Stimulated activated CD4-positive, alpha-beta T cell treated with anti-CD3 and anti-CD28 coated beads, Interleukin-4, amount 100 ng/mL, for 4 hours (primary cell): ENCODE measurements around the gene KCNN3.

ENCODE experiments used
- DNase-seq, 2 experiments: peaks; one replicate each; pipeline ENCODE4 v3.0.0-alpha.2; 2020

KCNN3 gene

GRCh38 chr1:154813300-154813816, 56.7 kb downstream of the KCNN3 start:
- no peak for DNase-seq

DNA sequence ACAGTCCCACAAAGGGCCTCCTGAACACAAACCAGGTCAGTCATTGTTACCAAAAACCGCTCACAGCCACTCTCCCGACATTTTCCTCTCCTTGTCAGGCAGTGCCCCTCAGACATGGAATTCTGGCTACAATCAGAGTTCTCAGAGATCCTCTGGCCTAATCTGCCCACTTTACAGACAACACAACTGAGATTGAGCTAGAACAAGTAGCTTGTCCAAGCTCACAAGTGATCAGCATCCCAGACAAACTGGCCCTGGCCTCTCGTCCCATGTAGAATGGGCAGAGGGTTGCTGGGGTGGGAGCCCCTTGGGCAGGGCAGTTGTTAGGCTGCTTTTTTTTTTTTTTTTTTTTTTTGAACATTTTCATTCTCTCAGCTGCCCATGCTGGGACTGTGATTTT, 57.2 kb downstream of the KCNN3 start:
- DNase-seq = no peak

GRCh38 chr1:154810571-154810970, 59.5 kb downstream of the KCNN3 start:
- DNase-seq = peak in 1 of 2 experiments; percentile 5

DNA sequence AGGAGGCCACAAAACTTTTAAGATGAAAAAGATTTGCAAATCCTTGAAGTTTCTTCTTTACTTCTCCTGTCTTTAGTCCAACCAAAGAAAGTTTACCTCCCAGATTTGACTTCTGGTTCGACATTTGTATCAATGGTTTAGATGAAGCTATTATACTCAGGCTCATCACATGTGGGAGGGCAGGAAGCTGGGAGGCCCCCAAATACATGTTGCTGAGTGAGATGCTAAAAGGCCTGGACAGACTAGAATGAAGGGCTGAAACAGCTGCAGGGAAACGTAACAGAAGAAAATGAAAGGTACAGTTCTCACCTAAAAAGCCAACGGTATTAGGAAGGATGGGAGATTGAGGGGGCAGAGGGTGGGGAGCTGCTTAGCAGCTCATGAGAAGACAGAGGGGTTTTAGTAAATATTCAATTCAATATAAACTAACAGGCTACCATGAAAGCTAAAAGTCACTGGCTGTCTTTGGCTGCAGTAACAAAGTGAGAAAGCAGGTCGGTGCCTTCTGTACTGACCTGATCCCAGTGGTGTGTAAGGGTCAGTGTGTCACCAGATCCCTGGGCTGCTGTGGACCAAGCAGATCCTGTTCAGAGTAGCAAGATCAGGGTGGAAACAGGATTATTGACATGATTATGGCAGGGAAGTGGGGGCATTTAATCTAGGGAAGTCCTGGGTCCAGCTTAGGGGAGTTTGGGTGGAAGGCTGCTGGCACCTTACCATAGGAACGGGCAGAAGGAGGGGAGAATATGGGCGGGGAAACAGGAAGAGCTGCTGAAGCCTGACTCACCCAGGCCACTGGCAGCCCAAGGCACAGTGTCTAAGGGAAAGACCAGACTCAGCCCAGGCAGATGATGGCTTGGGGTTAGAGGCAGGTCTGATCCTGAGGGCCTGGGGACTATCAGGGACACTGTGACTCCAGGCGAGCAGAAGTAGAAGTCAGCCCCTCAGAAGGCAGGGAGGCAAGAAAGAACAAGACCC, 60.4 kb downstream of the KCNN3 start:
- no peak for DNase-seq

DNA sequence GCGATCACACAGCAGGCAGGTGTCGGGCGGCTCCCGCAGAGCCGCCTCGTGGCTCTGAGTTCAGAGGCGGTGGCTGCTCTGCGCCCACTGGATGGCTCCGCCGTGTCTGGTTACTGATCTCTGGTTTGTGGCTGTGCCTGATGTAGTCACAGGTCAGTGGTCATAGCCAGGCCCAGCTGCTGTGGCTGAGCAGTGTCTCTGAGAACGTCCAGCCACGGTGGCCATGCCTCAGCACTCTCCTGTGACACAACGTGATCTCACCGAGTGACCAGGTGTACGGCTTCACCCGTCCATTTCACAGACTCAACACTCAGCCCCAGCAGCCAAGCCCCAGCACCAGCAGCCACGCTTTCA, 61.2 kb downstream of the KCNN3 start:
- DNase-seq = no peak

GRCh38 chr1:154808261-154808908, 61.7 kb downstream of the KCNN3 start:
- no peak for DNase-seq

- DNase-seq = no peak
Measured at GRCh38 chr1:154807048-154807591, 63.0 kb downstream of the KCNN3 start.

DNA sequence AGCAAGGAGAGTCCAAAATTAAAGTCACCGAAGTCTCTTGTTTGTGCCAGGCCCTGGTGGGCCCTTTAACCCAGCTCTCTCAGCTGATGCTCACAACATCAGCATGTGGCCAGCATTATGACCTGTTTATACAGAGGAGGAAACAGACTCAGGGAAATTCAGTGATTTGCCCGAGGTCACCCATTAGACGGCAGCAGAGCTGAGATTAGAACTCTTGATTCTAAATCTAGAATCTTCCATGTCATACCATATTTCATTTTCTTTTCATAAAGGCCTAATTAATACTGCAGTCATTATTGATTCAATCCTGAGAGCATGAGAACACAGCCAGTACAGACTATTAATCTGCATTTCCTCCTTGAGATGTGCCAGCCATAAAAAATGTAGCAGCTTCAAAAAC, 63.7 kb downstream of the KCNN3 start:
- no peak for DNase-seq

- no peak for DNase-seq
Measured at GRCh38 chr1:154802982-154803920, 66.8 kb downstream of the KCNN3 start.

DNA sequence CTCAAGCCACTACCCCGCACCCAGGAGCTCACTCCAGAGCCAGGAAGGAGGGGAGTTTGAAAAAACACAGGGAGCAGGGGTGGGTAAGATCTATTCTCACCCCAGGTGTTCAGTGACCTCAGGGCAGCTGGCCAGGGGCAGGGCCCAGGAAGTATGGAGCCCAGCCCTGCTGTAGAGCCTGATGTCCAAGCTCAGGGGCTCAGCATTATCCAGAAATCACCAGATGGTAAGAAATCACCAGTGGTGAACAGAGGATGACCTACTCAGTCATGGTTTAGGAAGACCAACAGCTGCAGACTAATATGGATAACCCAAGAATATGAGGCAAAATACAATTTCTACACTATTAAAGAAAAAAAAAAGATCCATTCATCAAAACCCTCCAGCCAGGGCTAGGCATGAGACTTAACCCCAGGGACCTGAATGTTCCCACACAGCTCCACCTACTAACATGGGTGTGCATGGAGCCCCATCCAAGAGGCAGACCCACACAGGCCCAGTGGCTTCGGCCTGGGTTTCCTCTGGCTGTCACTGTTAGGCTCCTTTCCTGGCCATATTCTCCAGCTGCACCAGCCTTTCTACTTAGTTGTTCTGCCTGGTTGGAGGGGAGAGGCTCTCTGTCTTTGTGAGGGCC, 67.6 kb downstream of the KCNN3 start:
- no peak for DNase-seq

- no peak for DNase-seq
Measured at GRCh38 chr1:154801234-154802011, 68.7 kb downstream of the KCNN3 start.

- no peak for DNase-seq
Measured at GRCh38 chr1:154799188-154799587, 70.9 kb downstream of the KCNN3 start.

GRCh38 chr1:154798645-154799044, 71.4 kb downstream of the KCNN3 start:
- DNase-seq = no peak

- DNase-seq = no peak
Measured at GRCh38 chr1:154797175-154797574, 72.9 kb downstream of the KCNN3 start.

GRCh38 chr1:154796303-154796892, 73.7 kb downstream of the KCNN3 start:
- DNase-seq = no peak

DNA sequence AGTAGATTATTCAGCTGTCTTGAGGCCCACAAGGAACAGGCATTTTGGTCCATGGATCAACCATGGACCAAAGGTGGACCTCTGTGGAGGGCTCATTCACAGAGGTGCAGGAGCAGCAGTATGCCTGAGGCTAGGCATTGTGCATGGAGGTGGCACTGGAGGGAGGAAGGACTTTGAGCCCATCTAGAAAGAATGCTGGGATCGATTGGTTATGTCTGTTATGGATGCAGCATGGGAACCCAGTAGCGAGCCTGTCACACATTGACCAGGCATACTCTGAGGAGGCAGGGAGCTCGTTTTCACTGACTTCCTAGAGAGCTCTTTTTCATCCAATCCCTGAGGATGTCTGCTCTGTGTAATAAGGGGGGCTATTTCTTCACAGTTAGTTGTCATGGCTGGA, 75.5 kb downstream of the KCNN3 start:
- DNase-seq = no peak

DNA sequence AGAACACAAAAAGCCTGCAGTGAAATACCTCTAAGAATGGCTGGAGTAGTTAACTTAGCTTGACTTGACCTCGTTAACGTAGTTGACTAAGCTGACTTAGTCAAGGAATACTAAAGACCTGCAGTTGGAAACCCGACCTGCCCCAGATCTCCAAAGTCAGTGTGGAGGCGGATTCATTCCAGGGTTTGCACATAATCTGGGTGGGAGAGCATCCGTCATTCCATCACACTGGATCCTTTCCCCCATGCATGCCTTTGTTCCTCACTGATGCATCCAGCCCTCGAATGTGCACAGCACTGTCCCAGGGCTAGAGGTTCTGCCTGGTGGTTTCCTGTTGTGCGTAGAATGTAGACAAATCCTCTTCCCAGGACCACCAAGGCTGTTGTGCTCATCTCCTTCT, 76.4 kb downstream of the KCNN3 start:
- no peak for DNase-seq

- no peak for DNase-seq
Measured at GRCh38 chr1:154792899-154793298, 77.2 kb downstream of the KCNN3 start.

- peak; percentile 59 to 85 for DNase-seq
Measured at GRCh38 chr1:154791292-154792166, 78.6 kb downstream of the KCNN3 start.

DNA sequence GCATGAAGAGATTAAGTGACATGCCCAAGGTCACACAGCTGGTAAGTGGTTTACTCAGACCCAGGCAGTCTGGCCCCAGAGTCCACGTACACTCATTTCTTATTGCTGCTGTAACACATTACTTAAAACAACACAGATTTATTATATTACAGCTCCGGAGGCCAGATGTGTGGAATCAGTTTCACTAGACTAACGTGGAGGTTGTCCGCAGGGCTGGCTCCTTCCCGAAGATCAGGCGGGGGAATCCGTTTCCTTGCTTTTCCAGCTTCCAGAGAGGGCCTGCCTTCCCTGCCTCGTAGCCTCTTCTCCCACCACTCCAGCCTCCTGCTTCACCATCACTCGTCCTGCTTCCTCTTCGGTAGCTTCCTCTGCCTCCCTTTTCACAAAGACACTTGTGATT, 81.2 kb downstream of the KCNN3 start:
- DNase-seq = no peak
